RWPE2 (cell line): ENCODE results near the gene SDHAF1.

Experiments used
- ATAC-seq: fragments of 200-7000 bp; cut with Tn5 transposase; 3 replicates; pipeline ENCODE4 v1.9.1; 2021; ENCODE audit warnings: low read depth
- DNase-seq: peaks from one replicate; pipeline ENCODE4 v3.0.0-alpha.2; 2020; ENCODE audit warnings: low spot score
- H3K27ac ChIP-seq: fragments of 450-650 bp; 2 replicates; pipeline ENCODE4 v1.5.1; 2017; ENCODE audit warnings: mild to moderate bottlenecking; ENCODE audit not compliant: poor library complexity, severe bottlenecking
- H3K27me3 ChIP-seq: fragments of 250-450 bp; sonication (Bioruptor Pico); 2 replicates; pipeline ENCODE4 v1.5.1; 2021; ENCODE audit warnings: mild to moderate bottlenecking, moderate library complexity; ENCODE audit not compliant: insufficient read depth, poor library complexity, severe bottlenecking
- H3K36me3 ChIP-seq: fragments of 250-450 bp; sonication (Bioruptor Pico); 2 replicates; pipeline ENCODE4 v1.5.1; 2020; ENCODE audit warnings: low read depth, mild to moderate bottlenecking, moderate library complexity
- H3K4me1 ChIP-seq: fragments of 250-450 bp; sonication (Bioruptor Pico); 2 replicates; pipeline ENCODE4 v1.5.1; 2021; ENCODE audit warnings: mild to moderate bottlenecking, moderate library complexity; ENCODE audit not compliant: insufficient read depth, poor library complexity, severe bottlenecking
- H3K4me3 ChIP-seq: fragments of 250-450 bp; sonication (Bioruptor Pico); 2 replicates; pipeline ENCODE4 v1.5.1; 2021; ENCODE audit warnings: mild to moderate bottlenecking, moderate library complexity; ENCODE audit not compliant: severe bottlenecking
- H3K9me3 ChIP-seq: fragments of 250-450 bp; sonication (Bioruptor Pico); 2 replicates; pipeline ENCODE4 v1.5.1; 2021; ENCODE audit warnings: mild to moderate bottlenecking, moderate library complexity; ENCODE audit not compliant: severe bottlenecking
- TF ChIP-seq, protein P1 (sequence below): fragments of 450-650 bp; IDR thresholded peaks from one replicate; pipeline ENCODE4 v1.5.1; 2017; ENCODE audit warnings: mild to moderate bottlenecking, moderate library complexity; ENCODE audit not compliant: poor library complexity, severe bottlenecking

The SDHAF1 gene

DNA sequence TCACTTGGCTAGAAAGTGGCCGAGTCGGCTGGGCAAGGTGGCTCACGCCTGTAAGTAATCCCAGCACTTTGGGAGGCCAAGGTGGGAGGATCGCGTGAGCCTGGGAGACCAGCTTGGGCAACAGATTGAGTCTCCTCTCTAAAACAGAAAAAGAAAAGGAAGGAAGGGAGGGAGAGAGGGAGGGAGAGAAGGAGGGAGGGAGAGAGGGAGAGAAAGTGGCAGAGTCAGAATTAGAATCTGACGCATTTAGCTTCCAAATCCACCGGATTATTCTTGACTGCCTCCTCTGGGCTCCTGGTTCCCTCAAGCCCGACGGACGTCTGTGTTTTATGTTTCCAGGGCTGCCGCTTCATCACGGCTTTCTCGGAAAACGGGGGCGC, 36.3 kb upstream of the SDHAF1 start:
- Histone ChIP-seq H3K4me1 (no peaks in the 10 kb centered on the region), H3K27ac (no peak overlapping the region), H3K4me3 (no peak overlapping the region), H3K36me3 (no peaks in the 10 kb centered on the region), H3K9me3 (no peaks in the 10 kb centered on the region), H3K27me3 (peaks cover 35% of the 10 kb centered on the region)
- DNase-seq (no peak), ATAC-seq (no peak)
- TF ChIP-seq, protein P1, sequence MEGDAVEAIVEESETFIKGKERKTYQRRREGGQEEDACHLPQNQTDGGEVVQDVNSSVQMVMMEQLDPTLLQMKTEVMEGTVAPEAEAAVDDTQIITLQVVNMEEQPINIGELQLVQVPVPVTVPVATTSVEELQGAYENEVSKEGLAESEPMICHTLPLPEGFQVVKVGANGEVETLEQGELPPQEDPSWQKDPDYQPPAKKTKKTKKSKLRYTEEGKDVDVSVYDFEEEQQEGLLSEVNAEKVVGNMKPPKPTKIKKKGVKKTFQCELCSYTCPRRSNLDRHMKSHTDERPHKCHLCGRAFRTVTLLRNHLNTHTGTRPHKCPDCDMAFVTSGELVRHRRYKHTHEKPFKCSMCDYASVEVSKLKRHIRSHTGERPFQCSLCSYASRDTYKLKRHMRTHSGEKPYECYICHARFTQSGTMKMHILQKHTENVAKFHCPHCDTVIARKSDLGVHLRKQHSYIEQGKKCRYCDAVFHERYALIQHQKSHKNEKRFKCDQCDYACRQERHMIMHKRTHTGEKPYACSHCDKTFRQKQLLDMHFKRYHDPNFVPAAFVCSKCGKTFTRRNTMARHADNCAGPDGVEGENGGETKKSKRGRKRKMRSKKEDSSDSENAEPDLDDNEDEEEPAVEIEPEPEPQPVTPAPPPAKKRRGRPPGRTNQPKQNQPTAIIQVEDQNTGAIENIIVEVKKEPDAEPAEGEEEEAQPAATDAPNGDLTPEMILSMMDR, result no peak

GRCh38 chr19:35959040-35959967, 35.7 kb upstream of the SDHAF1 start:
- DNase-seq, result no peak
- no peak overlapping the region for H3K27ac ChIP-seq
- no peaks in the 10 kb centered on the region for H3K36me3 ChIP-seq
- ATAC-seq, result peak; percentile 27; the same call in 1 of the 3 replicates
- H3K27me3 ChIP-seq, result peaks cover 35% of the 10 kb centered on the region
- no peaks in the 10 kb centered on the region for H3K4me1 ChIP-seq
- TF ChIP-seq, protein P1, result peak; percentile 38
- no peaks in the 10 kb centered on the region for H3K9me3 ChIP-seq
- no peak overlapping the region for H3K4me3 ChIP-seq

DNA sequence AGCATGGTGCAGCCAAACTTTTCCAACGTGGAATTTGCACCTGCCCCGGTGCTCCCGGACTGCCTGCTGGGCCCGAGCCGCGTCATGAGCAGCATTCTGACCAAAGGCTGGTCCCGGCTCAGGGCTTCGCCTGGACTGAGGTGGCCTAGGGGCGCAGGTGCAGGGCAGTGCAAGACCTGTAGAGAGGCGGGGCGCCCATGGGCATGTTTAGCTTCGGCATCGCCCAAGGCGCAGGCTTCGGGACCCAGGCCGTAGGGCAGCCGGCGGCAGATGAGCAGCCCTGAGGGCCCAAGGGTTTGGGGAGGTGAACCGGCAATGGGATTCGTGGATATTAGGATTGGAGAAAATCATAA, 35.0 kb upstream of the SDHAF1 start:
- TF ChIP-seq, protein P1, result no peak
- H3K27ac ChIP-seq, result no peak overlapping the region
- H3K27me3 ChIP-seq, result peaks cover 35% of the 10 kb centered on the region
- no peaks in the 10 kb centered on the region for H3K36me3 ChIP-seq
- no peak overlapping the region for H3K4me3 ChIP-seq
- H3K4me1 ChIP-seq, result no peaks in the 10 kb centered on the region
- DNase-seq (peak; percentile 66), ATAC-seq (no peak)
- no peaks in the 10 kb centered on the region for H3K9me3 ChIP-seq

DNA sequence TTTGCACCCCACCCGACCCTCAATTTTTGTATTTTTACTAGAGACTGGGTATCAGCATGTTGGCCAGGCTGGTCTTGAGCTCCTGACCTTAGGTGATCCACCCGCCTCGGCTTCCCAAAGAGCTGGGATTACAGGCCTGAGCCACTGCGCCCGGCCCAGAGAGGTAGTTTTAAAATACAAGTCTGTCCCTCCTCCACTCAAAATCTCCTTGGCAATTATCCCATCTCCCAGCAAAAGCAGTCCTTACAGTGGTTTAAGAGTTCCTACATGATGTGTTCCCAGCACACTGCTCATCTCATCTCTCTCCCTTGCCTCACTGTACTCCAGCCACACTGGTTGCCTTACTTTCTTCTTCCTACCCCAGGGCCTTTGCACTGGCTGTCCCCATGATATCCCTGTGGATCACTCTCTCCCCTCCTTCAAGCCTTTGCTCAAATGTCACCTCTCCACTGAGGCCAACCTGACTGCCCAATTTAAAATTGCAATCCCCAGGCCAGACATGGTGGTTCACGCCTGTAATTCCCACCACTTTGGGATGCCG, 34.5 kb upstream of the SDHAF1 start:
- H3K4me3 ChIP-seq, result no peak overlapping the region
- peaks cover 35% of the 10 kb centered on the region for H3K27me3 ChIP-seq
- no peak for DNase-seq
- no peaks in the 10 kb centered on the region for H3K4me1 ChIP-seq
- no peaks in the 10 kb centered on the region for H3K36me3 ChIP-seq
- TF ChIP-seq, protein P1, result no peak
- H3K27ac ChIP-seq, result no peak overlapping the region
- no peak for ATAC-seq
- H3K9me3 ChIP-seq, result no peaks in the 10 kb centered on the region

GRCh38 chr19:35963514-35963913, 31.5 kb upstream of the SDHAF1 start:
- no peak for DNase-seq
- no peaks in the 10 kb centered on the region for H3K36me3 ChIP-seq
- H3K4me1 ChIP-seq, result no peaks in the 10 kb centered on the region
- no peak overlapping the region for H3K27ac ChIP-seq
- H3K27me3 ChIP-seq, result peaks cover 24% of the 10 kb centered on the region
- no peaks in the 10 kb centered on the region for H3K9me3 ChIP-seq
- TF ChIP-seq, protein P1, result no peak
- ATAC-seq, result 0 out of 3 replicates have a peak, but pooled peaks have one; percentile 41
- no peak overlapping the region for H3K4me3 ChIP-seq
